Right hindlimb (tissue), 1 donor: ENCODE measurements around the gene TLR6.
"Not testable (repeated sequence)": the region's sequence is repeated elsewhere in the genome, so short reads cannot be mapped to it uniquely, and the experiment has no call there.

Source experiments
- DNase-seq: peaks from one replicate; pipeline ENCODE4 v3.0.0-alpha.2; 2018

TLR6 gene

DNA sequence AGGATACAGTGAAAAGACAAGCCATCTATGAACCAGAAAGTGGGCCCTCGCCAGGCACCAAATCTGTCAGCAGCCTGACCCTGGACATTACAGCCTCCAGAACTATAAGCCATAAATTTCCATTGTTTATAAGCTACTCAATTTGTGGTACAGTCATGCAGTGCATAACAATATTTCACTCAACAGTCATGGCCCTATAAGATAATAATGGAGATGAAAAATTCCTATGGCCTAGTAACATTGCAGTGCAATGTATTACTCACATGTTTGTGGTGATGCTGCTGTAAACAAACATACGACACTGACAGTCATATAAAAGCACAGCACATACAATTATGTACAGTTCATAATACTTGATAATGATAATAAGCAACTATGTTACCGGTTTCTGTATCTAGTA, 34.9 kb downstream of the TLR6 start:
- DNase-seq = no peak

- no peak for DNase-seq
These were observed 36.1 kb downstream of the TLR6 start for GRCh38 chr4:38820329-38821061.

- DNase-seq = no peak
These were observed 37.0 kb downstream of the TLR6 start for GRCh38 chr4:38819569-38819968.

DNA sequence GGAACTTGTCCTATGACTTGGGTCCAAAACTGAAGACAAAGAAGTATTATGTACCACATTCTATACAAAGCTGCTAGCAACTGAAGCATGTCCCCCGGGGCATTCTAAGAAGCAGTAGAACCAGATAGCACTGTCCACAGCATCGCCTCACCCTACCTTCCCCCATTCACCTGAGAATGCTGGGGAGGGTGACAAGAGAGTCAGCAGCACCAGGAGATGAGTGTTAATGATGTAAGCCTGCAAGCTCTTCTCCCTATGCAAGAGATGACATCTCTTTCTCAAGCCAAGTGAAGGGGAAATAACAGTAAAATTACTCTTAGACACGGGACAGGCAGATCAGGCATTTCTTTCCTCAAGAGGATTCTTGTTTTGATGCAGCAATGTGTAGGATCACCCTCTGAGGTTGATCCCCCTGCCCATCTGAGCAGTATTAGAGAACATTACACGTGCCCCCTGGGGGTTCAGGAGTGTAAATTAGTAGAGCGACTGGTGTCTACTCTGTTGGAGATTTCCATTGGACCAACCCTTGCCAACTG, 38.1 kb downstream of the TLR6 start:
- DNase-seq = no peak

GRCh38 chr4:38815885-38816782, 40.5 kb downstream of the TLR6 start:
- DNase-seq = no peak

DNA sequence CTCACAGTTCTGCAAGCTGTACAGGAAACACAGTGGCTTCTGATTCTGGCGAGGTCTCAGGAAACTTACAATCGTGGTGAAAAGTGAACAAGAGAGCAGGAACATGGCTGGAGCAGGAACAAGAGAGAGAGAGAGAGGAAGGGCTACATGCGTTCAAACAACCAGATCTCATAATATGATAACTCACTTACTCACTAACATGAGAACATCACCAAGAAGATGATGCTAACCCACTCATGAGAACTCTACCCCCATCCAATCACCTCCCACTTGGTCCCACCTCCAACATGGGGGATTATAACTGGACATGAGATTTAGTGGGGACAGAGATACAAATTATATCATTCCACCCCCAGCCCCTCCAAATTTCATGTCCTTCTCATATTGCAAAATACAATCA, 42.2 kb downstream of the TLR6 start:
- DNase-seq = no peak

DNA sequence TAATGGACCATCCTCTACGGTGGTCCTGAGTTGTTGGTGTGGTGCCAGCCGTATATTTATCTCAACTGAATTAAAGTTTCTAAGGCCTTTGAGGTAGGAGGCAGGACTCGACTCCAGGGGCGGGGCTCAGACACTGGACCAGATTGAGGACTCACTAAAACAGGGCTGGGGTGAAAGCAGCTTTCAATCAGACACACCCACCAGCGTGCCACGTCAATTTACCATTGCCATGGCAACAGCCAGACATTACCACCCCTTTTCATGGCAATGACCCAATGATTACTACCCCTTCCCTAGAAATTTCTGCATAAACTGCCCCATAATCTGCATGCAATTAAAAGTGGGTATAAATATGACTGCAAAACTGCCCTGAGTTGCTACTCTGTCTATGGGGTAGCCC, 45.3 kb downstream of the TLR6 start:
- DNase-seq = no peak

DNA sequence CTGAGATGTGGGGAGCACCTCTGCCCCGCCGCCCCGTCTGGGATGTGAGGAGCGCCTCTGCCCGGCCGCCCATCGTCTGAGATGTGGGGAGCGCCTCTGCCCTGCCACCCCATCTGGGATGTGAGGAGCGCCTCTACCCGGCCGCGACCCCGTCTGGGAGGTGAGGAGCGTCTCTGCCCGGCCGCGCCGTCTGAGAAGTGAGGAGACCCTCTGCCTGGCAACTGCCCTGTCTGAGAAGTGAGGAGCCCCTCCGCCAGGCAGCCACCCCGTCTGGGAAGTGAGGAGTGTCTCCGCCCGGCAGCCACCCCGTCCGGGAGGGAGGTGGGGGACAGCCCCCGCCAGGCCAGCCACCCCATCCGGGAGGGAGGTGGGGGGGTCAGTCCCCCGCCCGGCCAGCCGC, 49.2 kb downstream of the TLR6 start:
- DNase-seq = not testable (repeated sequence)

DNA sequence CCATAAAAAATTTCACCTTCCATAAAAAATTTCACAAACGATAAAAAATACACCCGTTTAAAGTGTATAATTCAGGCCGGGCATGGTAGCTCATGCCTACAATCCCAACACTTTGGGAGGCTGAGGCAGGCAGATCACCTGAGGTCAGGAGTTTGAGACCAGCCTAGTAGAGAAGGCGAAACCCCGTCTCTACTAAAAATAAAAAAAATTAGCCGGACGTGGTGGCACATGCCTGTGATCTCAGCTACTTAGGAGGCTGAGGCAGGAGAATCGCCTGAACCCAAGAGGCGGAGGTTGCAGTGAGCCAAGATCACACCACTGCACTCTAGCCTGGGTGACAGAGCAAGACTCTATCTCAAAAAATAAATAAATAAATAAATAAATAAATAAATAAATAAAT, 50.4 kb downstream of the TLR6 start:
- DNase-seq = not testable (repeated sequence)

DNA sequence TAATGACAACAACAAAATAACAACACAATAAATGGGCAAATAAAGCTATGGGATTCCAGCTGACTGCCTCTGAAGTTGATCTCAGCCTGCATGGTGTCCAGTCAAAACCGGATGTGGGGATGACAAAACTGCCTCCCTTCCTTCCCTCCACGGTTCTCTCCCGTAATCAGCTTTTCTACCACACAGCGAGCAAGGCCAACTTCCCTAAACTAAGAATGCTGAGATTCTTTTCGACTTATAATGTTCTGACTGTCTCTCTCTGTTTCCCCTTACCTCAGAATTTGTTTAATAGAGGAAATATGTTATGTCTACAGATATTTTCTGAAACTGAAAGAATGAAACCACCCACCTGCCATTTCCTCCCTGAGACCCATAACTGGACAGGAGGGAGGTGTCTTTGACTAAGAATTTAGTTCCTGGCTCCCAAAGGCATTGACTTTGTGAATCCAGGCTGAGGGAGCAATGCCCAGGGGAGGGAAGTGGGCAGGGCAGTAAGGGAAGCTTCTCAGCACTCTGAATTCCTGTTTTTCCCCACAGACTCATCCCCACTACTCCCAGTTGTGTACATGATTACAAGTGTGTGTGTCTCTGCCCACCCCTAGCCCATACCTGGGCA, 51.0 kb downstream of the TLR6 start:
- no peak for DNase-seq

GRCh38 chr4:38804654-38805295, 51.8 kb downstream of the TLR6 start, which contains the start of gene TLR1:
TSS of gene TLR1 (minus strand) at chr4:38804791. CDS start at chr4:38798831, 5,960 bp downstream.
- DNase-seq = no peak

DNA sequence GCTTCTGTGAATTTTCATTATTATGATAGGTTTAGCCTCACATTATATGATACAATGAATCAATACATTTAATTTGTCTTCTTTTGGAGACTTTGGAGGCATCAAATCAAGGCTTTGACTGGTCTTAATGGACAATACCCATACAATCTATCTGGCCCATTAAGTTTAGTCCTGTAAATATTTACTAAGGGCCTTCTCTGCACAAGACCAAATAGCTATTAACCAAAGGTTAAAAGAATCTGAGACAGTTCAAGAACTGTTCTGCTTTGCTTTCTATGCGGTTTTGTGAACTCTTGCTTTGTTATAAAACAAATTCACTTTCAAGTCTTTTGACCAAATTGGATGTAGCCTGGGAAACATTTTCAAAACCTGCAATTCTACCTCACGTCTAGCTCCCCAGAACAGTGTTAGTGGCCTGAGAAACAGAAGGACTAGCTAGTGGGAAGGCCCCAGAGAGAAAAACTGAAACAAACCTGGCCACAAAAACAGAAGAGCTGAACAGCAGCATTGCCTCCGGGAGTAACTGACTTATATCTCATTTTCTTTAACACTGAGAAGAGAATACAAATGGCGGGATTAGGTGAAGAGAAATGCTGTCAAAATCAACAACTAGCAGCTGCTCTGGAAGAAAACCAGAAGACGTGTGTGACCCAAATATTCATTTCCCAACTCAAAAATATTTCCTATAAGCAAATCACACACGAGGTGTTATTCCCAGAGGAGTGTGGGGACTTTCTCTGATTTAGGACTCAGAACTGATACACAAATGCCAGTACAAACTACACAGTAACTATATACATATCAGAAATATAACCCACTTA, 52.6 kb downstream of the TLR6 start:
- DNase-seq = peak; percentile 31

GRCh38 chr4:38802561-38803355, 53.9 kb downstream of the TLR6 start:
- no peak for DNase-seq

- no peak for DNase-seq
These were observed 55.6 kb downstream of the TLR6 start for GRCh38 chr4:38800961-38801450.

GRCh38 chr4:38800366-38800765, 56.3 kb downstream of the TLR6 start:
- no peak for DNase-seq

GRCh38 chr4:38795087-38795486, 61.5 kb downstream of the TLR6 start:
- DNase-seq = no peak

DNA sequence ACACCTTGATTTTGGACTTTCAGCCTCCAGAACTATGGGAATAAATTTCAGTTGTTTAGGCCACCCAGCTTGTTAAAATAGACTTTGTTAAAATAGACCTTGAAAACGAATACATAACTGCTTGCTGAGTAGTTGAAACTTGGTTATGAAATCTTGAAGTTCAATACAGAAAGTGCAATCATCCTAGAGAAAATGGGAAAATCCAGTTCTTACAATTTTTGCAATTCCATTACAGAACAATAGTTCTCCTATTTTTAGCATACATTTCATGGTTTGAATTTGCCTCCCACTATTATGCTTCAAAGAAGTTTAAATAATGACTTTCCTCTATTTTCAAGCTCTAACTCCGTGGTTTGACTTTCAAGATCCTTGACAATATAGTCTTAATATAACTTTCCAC, 62.6 kb downstream of the TLR6 start:
- no peak for DNase-seq

DNA sequence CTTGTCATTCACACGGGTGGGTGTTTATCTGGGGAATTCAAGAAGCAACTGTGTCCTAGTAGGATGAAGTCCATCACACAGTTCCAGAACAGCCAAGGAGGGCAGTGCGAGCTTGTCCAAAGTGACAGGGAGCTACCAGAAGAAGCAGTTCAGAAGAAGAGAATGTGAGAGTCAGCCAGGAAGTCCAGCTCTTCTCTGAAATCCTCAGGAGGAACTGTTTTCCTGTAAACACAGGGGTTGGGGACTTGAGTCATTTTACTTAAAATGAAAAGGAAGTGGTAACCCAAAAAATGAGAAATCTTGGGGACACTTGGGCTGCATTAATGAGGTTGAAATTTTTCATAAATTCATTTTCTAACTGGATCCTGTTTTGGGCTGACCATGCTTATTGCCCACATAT, 65.6 kb downstream of the TLR6 start:
- no peak for DNase-seq

- DNase-seq = no peak
These were observed 68.3 kb downstream of the TLR6 start for GRCh38 chr4:38788317-38788716.

GRCh38 chr4:38787693-38788092, 68.9 kb downstream of the TLR6 start:
- DNase-seq = no peak

DNA sequence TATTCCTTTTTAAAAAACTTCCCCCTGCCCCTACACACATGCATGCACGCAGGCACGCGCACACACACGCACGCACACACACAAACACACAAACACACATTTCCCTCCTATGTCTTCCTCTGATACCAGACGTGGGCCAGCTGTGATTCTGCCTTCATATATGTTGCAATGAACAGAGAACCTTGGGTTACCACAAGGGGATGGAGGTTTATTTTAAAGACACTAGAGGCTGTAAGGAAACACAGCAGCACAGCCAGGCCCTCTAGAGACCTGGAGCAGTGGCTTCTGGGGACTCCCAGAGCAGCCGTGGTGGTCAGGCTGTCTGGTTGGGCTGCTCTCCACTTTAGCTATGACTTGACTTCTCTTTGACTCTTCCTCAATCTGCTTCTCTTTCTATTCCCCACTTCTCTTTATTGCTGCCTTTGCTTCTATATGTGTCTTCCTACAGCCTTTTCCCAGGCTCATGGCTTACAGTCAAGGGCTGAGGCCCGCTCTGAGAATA, 70.7 kb downstream of the TLR6 start:
- DNase-seq = no peak
